ENCODE data around the gene ERV3-1.
A peak's percentile ranks its signal among the peaks of the same experiment; 100 is the strongest.

ERV3-1 gene

DNA sequence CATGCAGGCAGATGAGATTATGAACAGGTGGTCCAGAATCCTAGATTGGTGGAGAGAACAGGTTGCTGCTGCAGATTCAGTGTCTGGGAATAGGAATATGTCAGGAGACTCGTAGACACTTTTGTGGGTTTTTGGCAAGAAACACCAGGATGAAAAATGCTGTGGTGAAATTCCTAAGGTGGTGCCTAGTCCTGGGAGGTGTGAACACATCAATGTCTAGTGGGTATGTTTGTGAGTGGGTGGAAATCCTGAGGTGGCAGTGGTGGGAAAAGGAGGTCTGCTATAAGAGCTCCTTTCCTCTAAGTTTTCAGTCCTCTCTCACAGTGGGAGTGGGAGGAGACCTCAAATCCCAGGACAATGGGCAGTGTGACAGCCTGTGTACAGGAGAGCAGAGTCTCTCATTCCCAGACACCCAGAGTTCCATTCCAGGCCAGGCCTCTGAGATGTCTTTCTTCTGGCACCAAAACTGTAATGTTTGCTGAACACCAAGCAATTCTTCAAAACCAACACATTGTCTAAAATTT lies 5.1 kb downstream of the ERV3-1 start:
- CTCF ChIA-PET: no interaction called here
- TF ChIP-seq ZNF391 (tag by site-specific recombination; IDR thresholded peaks at IDR 0.05; ENCODE audit: borderline replicate concordance, low read depth) (no peak), ZNF350 (tag by site-specific recombination; IDR thresholded peaks at IDR 0.05) (no peak), ZNF37A (tag by site-specific recombination; IDR thresholded peaks at IDR 0.05) (no peak), ZNF266 (tag by site-specific recombination; IDR thresholded peaks at IDR 0.05; ENCODE audit: low read depth) (no peak), ZNF610 (tag by site-specific recombination; IDR thresholded peaks at IDR 0.05; ENCODE audit: borderline replicate concordance) (no peak), ZNF426 (tag by site-specific recombination; IDR thresholded peaks at IDR 0.05) (no peak), PBX3 (CRISPR knock-in tag; IDR thresholded peaks at IDR 0.05) (no peak), ZNF202 (tag by site-specific recombination; IDR thresholded peaks at IDR 0.05; ENCODE audit: borderline replicate concordance) (no peak)
- TF ChIP-seq, protein P1, sequence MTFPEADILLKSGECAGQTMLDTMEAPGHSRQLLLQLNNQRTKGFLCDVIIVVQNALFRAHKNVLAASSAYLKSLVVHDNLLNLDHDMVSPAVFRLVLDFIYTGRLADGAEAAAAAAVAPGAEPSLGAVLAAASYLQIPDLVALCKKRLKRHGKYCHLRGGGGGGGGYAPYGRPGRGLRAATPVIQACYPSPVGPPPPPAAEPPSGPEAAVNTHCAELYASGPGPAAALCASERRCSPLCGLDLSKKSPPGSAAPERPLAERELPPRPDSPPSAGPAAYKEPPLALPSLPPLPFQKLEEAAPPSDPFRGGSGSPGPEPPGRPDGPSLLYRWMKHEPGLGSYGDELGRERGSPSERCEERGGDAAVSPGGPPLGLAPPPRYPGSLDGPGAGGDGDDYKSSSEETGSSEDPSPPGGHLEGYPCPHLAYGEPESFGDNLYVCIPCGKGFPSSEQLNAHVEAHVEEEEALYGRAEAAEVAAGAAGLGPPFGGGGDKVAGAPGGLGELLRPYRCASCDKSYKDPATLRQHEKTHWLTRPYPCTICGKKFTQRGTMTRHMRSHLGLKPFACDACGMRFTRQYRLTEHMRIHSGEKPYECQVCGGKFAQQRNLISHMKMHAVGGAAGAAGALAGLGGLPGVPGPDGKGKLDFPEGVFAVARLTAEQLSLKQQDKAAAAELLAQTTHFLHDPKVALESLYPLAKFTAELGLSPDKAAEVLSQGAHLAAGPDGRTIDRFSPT (tag by site-specific recombination; IDR thresholded peaks at IDR 0.05): no peak
- TF ChIP-seq, protein P2, sequence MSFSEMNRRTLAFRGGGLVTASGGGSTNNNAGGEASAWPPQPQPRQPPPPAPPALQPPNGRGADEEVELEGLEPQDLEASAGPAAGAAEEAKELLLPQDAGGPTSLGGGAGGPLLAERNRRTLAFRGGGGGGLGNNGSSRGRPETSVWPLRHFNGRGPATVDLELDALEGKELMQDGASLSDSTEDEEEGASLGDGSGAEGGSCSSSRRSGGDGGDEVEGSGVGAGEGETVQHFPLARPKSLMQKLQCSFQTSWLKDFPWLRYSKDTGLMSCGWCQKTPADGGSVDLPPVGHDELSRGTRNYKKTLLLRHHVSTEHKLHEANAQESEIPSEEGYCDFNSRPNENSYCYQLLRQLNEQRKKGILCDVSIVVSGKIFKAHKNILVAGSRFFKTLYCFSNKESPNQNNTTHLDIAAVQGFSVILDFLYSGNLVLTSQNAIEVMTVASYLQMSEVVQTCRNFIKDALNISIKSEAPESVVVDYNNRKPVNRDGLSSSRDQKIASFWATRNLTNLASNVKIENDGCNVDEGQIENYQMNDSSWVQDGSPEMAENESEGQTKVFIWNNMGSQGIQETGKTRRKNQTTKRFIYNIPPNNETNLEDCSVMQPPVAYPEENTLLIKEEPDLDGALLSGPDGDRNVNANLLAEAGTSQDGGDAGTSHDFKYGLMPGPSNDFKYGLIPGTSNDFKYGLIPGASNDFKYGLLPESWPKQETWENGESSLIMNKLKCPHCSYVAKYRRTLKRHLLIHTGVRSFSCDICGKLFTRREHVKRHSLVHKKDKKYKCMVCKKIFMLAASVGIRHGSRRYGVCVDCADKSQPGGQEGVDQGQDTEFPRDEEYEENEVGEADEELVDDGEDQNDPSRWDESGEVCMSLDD (tag by site-specific recombination; IDR thresholded peaks at IDR 0.05): no peak
- Histone ChIP-seq H3K9me3 (ENCODE audit: control insufficient read depth, insufficient read depth, low read depth, low read length) (no peaks in the 10 kb centered on the region), H3K36me3 (ENCODE audit: control insufficient read depth in 2 of 2, insufficient read depth in 1 of 2, low read length in 2 of 2) (peaks cover 3 to 27% of the 10 kb centered on the region in 2 experiments; a peak in 2 of 3 replicates), H3K4me3 (ENCODE audit: low read depth, low read length) (no peak overlapping the region), H3K27ac (ENCODE audit: extremely low read depth, low read depth, low read length) (no peak overlapping the region), H3K4me1 (ENCODE audit: control insufficient read depth, insufficient read depth, low read length) (no peaks in the 10 kb centered on the region)
- POLR2A ChIA-PET: no interaction called here

DNA sequence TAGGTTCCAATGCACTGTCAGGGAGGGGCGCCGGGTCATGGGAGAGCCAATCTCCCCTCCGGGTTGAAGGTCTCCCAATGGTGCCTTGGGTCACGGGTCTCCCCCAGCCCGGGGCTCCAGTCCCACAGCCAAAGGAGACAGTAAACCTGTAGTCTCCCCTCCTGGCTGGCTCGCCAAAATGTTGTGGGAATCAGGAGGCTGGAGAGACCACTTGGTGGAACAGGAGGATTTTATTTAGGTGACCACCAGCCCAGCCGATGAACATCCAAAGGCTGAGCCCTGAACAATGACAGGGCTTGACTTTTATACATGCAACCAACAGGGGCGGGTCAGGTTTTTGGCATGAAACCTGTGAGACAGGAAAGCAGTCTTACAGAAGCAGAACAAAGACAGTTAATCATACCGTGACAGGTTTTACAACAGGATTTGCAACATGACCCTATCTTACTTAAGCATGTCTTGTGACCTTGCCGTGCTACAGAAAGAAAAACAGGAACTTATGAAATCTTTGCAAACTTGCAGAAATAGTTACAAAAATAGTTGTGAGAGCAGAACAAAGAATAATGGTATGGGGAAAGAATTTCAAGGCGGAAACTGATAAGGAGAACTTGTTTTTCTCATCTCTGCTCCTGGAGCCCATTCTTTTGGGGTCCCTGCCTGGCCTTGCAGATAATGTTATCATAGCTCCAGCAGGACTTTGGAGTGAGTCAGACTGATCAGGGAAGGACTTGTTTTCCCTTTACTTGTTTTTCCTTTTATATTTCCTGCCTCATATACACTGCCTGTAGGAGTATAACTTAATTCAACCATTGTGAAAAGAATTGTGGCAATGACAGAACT lies 7.1 kb downstream of the ERV3-1 start:
- H3K9me3 ChIP-seq (ENCODE audit: control insufficient read depth, insufficient read depth, low read depth, low read length): no peaks in the 10 kb centered on the region
- H3K27ac ChIP-seq (ENCODE audit: extremely low read depth, low read depth, low read length): no peak overlapping the region
- CTCF ChIA-PET: no interaction called here
- POLR2A ChIA-PET: no interaction called here
- TF ChIP-seq PBX3 (CRISPR knock-in tag; IDR thresholded peaks at IDR 0.05) (no peak), ZNF146 (tag by site-specific recombination; IDR thresholded peaks at IDR 0.05) (no peak), SETDB1 (IDR thresholded peaks at IDR 0.05; ENCODE audit: insufficient read length, low read length) (peak; percentile 59), GFI1B (tag by site-specific recombination; IDR thresholded peaks at IDR 0.05) (no peak)
- H3K4me3 ChIP-seq (ENCODE audit: low read depth, low read length): no peak overlapping the region
- peaks cover 3 to 27% of the 10 kb centered on the region in 2 experiments; a peak in 2 of 3 replicates for H3K36me3 ChIP-seq (ENCODE audit: control insufficient read depth in 2 of 2, insufficient read depth in 1 of 2, low read length in 2 of 2)
- no peaks in the 10 kb centered on the region for H3K4me1 ChIP-seq (ENCODE audit: control insufficient read depth, insufficient read depth, low read length)

Measured in HEK293 (cell line).